ENCODE data around the gene TMX2.
A peak's percentile ranks its signal among the peaks of the same experiment; 100 is the strongest.

TMX2 gene

DNA sequence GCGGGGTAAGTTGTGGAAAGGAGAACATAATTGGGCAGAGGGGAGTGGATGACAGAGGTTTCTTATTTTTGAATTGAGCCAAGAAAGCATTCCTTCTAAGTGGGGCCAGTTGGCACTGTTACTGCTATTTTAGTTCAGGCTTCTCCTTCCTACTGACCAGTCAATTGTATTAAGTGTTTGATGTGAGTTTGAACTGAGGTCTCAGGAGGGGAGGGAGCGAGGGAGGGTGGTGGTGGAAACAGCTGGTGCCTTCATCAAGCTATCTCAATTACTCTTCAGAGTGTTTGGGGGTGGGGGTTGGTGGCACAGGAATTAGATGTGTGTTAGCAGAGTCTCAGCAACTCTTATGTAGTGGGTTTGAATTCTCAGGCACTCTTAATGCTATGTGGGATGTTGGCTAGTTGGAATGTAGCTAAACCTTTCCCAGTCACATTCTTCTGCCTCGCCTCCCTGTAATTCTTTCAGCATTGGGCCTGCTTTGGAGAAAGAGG lies 63.7 kb downstream of the TMX2 start:
- no peaks in the 10 kb centered on the region for H3K27me3 ChIP-seq (ENCODE audit: control insufficient read depth in 5 of 5, insufficient read depth in 4 of 5, low read length in 5 of 5)
- H3K36me3 ChIP-seq (ENCODE audit: control insufficient read depth in 5 of 5, insufficient read depth in 5 of 5, low read length in 5 of 5) = no peaks in the 10 kb centered on the region
- peak overlapping the region in 4 of 5 donors; percentile 36 to 59 (median 44) for H3K4me3 ChIP-seq (ENCODE audit: low read depth in 1 of 5, low read length in 5 of 5)
- H3K4me1 ChIP-seq (ENCODE audit: control insufficient read depth in 5 of 5, insufficient read depth in 5 of 5, low read length in 5 of 5) = peaks cover 18 to 91% (median 71%) of the 10 kb centered on the region in 5 donors
- peak overlapping the region; percentile 74 for H3K27ac ChIP-seq (ENCODE audit: low read depth, low read length)
- H3K9me3 ChIP-seq (ENCODE audit: control insufficient read depth in 5 of 5, low read length in 5 of 5) = no peaks in the 10 kb centered on the region
- H3K9ac ChIP-seq (ENCODE audit: low read length in 5 of 5) = peak overlapping the region in 2 of 5 donors; percentile 33 to 39

- no peaks in the 10 kb centered on the region for H3K27me3 ChIP-seq (ENCODE audit: control insufficient read depth in 5 of 5, insufficient read depth in 4 of 5, low read length in 5 of 5)
- H3K9ac ChIP-seq (ENCODE audit: low read length in 5 of 5) = peak overlapping the region in 1 of 5 donors; percentile 33
- peak overlapping the region in 3 of 5 donors; percentile 43 to 46 (median 43) for H3K4me3 ChIP-seq (ENCODE audit: low read depth in 1 of 5, low read length in 5 of 5)
- peaks cover 0 to 3% (median 0%) of the 10 kb centered on the region in 5 donors for H3K36me3 ChIP-seq (ENCODE audit: control insufficient read depth in 5 of 5, insufficient read depth in 5 of 5, low read length in 5 of 5)
- peak overlapping the region; percentile 91 for H3K27ac ChIP-seq (ENCODE audit: low read depth, low read length)
- H3K9me3 ChIP-seq (ENCODE audit: control insufficient read depth in 5 of 5, low read length in 5 of 5) = no peaks in the 10 kb centered on the region
- H3K4me1 ChIP-seq (ENCODE audit: control insufficient read depth in 5 of 5, insufficient read depth in 5 of 5, low read length in 5 of 5) = peaks cover 18 to 91% (median 76%) of the 10 kb centered on the region in 5 donors
Measured at GRCh38 chr11:57776577-57777210, 64.3 kb downstream of the TMX2 start.

- H3K9ac ChIP-seq (ENCODE audit: low read length in 5 of 5) = peak overlapping the region in 4 of 5 donors; percentile 7 to 73 (median 43)
- H3K4me1 ChIP-seq (ENCODE audit: control insufficient read depth in 5 of 5, insufficient read depth in 5 of 5, low read length in 5 of 5) = peaks cover 15 to 91% (median 75%) of the 10 kb centered on the region in 5 donors
- peak overlapping the region in 4 of 5 donors; percentile 23 to 57 (median 34) for H3K4me3 ChIP-seq (ENCODE audit: low read depth in 1 of 5, low read length in 5 of 5)
- peaks cover 0 to 3% (median 0%) of the 10 kb centered on the region in 5 donors for H3K36me3 ChIP-seq (ENCODE audit: control insufficient read depth in 5 of 5, insufficient read depth in 5 of 5, low read length in 5 of 5)
- no peaks in the 10 kb centered on the region for H3K27me3 ChIP-seq (ENCODE audit: control insufficient read depth in 5 of 5, insufficient read depth in 4 of 5, low read length in 5 of 5)
- H3K9me3 ChIP-seq (ENCODE audit: control insufficient read depth in 5 of 5, low read length in 5 of 5) = no peaks in the 10 kb centered on the region
- peak overlapping the region; percentile 91 for H3K27ac ChIP-seq (ENCODE audit: low read depth, low read length)
Measured at GRCh38 chr11:57777969-57778317, 65.5 kb downstream of the TMX2 start.

- peaks cover 0 to 3% (median 0%) of the 10 kb centered on the region in 5 donors for H3K36me3 ChIP-seq (ENCODE audit: control insufficient read depth in 5 of 5, insufficient read depth in 5 of 5, low read length in 5 of 5)
- H3K9me3 ChIP-seq (ENCODE audit: control insufficient read depth in 5 of 5, low read length in 5 of 5) = no peaks in the 10 kb centered on the region
- peaks cover 15 to 87% (median 75%) of the 10 kb centered on the region in 5 donors for H3K4me1 ChIP-seq (ENCODE audit: control insufficient read depth in 5 of 5, insufficient read depth in 5 of 5, low read length in 5 of 5)
- no peaks in the 10 kb centered on the region for H3K27me3 ChIP-seq (ENCODE audit: control insufficient read depth in 5 of 5, insufficient read depth in 4 of 5, low read length in 5 of 5)
- H3K27ac ChIP-seq (ENCODE audit: low read depth, low read length) = peak overlapping the region; percentile 91
- peak overlapping the region; percentile 23 to 57 (median 30) for H3K4me3 ChIP-seq (ENCODE audit: low read depth in 1 of 5, low read length in 5 of 5)
- H3K9ac ChIP-seq (ENCODE audit: low read length in 5 of 5) = peak overlapping the region; percentile 39 to 73 (median 55)
Measured at GRCh38 chr11:57778318-57779037, 66.1 kb downstream of the TMX2 start.

GRCh38 chr11:57779276-57779675 lies 66.9 kb downstream of the TMX2 start:
- Histone ChIP-seq H3K27me3 (ENCODE audit: control insufficient read depth in 5 of 5, insufficient read depth in 4 of 5, low read length in 5 of 5) (no peaks in the 10 kb centered on the region), H3K9me3 (ENCODE audit: control insufficient read depth in 5 of 5, low read length in 5 of 5) (no peaks in the 10 kb centered on the region), H3K9ac (ENCODE audit: low read length in 5 of 5) (peak overlapping the region in 4 of 5 donors; percentile 39 to 73 (median 55)), H3K36me3 (ENCODE audit: control insufficient read depth in 5 of 5, insufficient read depth in 5 of 5, low read length in 5 of 5) (peaks cover 0 to 3% (median 0%) of the 10 kb centered on the region in 5 donors), H3K4me3 (ENCODE audit: low read depth in 1 of 5, low read length in 5 of 5) (peak overlapping the region in 3 of 5 donors; percentile 7 to 26 (median 23)), H3K27ac (ENCODE audit: low read depth, low read length) (peak overlapping the region; percentile 91), H3K4me1 (ENCODE audit: control insufficient read depth in 5 of 5, insufficient read depth in 5 of 5, low read length in 5 of 5) (peaks cover 14 to 83% (median 71%) of the 10 kb centered on the region in 5 donors)

DNA sequence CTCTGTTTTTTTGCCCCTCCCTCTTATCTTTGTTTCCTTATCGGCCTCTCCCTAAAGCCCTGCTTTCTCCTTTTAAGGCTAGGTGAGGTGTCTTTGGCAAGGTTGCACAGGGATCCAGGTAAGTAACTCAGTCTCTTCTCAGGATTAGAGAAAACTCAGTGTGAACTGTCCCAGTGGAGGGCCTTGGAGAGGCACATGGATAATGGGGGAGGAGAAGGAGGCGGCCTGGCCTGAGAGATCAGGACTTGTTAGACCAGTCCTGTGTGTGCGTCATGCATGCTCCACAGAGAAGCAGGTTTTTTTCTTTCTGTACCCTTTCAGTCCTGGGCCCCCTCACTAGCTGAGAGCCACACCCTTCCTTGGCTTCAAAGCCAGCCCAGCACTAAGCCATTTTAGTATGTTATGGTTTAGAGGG lies 69.1 kb downstream of the TMX2 start:
- Histone ChIP-seq H3K9ac (ENCODE audit: low read length in 5 of 5) (peak overlapping the region in 2 of 5 donors; percentile 30 to 57), H3K36me3 (ENCODE audit: control insufficient read depth in 5 of 5, insufficient read depth in 5 of 5, low read length in 5 of 5) (peaks cover 0 to 3% (median 0%) of the 10 kb centered on the region in 5 donors), H3K4me3 (ENCODE audit: low read depth in 1 of 5, low read length in 5 of 5) (no peak overlapping the region), H3K27ac (ENCODE audit: low read depth, low read length) (peak overlapping the region; percentile 57), H3K9me3 (ENCODE audit: control insufficient read depth in 5 of 5, low read length in 5 of 5) (no peaks in the 10 kb centered on the region), H3K4me1 (ENCODE audit: control insufficient read depth in 5 of 5, insufficient read depth in 5 of 5, low read length in 5 of 5) (peaks cover 10 to 81% (median 53%) of the 10 kb centered on the region in 5 donors), H3K27me3 (ENCODE audit: control insufficient read depth in 5 of 5, insufficient read depth in 4 of 5, low read length in 5 of 5) (no peaks in the 10 kb centered on the region)

DNA sequence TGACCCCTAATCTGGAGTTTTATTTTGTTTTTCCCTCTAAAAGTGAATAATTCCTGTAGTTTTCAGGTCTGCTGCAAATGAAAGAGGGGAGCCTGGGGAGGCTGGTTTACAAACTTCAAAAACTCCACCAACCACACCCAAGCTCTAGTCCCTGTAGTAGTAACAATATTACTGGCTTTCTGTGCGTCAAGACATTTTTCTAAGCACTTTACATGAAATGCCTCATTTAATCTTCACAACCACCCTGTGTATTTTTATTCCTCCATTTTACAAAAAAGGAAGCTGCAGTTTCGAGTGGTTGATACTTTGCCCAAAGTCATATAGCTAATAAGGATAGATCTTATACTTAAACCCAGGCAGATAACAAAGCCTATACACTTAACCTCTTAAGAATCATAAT lies 72.7 kb downstream of the TMX2 start:
- peaks cover 4 to 76% (median 43%) of the 10 kb centered on the region in 5 donors for H3K4me1 ChIP-seq (ENCODE audit: control insufficient read depth in 5 of 5, insufficient read depth in 5 of 5, low read length in 5 of 5)
- H3K27ac ChIP-seq (ENCODE audit: low read depth, low read length) = no peak overlapping the region

DNA sequence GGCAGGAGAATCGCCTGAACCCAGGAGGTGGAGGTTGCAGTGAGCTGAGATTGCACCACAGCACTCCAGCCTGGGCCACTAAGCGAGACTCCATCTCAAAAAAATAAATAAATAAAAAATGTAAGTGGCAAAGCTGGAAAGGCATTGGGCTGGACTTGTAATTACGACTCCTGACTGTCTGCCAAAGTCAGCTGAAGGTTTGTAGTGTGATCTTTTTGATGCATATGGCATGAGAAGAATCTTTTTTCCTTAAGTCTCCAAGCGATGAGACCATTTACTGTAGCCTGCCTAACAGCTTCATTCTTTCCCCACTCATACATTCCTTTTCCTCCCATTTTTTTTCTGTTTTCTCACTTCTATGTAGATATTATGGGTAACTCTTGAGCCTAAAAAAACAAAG lies 74.0 kb downstream of the TMX2 start:
- Histone ChIP-seq H3K9ac (ENCODE audit: low read length in 5 of 5) (no peak overlapping the region), H3K36me3 (ENCODE audit: control insufficient read depth in 5 of 5, insufficient read depth in 5 of 5, low read length in 5 of 5) (peaks cover 0 to 4% (median 3%) of the 10 kb centered on the region in 5 donors), H3K4me1 (ENCODE audit: control insufficient read depth in 5 of 5, insufficient read depth in 5 of 5, low read length in 5 of 5) (peaks cover 4 to 73% (median 39%) of the 10 kb centered on the region in 5 donors)

More for the DNA sequence above, 72.7 kb downstream of the TMX2 start:
- Histone ChIP-seq H3K9me3 (ENCODE audit: control insufficient read depth in 5 of 5, low read length in 5 of 5) (no peaks in the 10 kb centered on the region), H3K9ac (ENCODE audit: low read length in 5 of 5) (no peak overlapping the region), H3K36me3 (ENCODE audit: control insufficient read depth in 5 of 5, insufficient read depth in 5 of 5, low read length in 5 of 5) (peaks cover 0 to 3% (median 0%) of the 10 kb centered on the region in 5 donors), H3K4me3 (ENCODE audit: low read depth in 1 of 5, low read length in 5 of 5) (no peak overlapping the region), H3K27me3 (ENCODE audit: control insufficient read depth in 5 of 5, insufficient read depth in 4 of 5, low read length in 5 of 5) (no peaks in the 10 kb centered on the region)

DNA sequence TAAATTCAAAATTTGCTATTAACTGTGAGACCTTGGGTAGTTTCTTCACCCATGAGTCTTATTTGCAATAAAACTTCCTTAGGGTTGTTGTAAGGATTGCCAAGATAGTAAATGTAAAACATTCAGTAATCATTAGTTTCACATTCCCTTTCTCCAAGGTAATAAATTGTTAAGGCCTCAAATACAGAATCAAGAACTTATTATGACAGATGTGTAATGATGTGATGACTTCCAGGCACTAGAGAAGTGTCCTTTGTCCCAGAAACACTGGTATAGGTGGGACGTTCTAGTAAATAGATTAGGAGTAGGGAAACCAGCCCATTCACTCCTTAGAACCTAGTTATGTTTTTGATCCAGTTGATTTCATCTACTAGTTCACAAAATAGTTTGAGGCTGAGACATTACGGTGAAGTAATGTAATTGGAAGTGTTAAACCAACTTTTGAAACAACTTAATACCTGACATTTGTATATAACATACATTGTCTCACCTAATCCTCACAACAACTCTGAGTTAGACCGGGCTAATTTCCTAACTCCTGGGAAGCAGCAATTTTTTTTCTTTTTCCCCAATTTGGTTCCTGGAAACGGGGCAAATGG lies 74.7 kb downstream of the TMX2 start:
- peaks cover 0 to 11% (median 9%) of the 10 kb centered on the region in 5 donors for H3K36me3 ChIP-seq (ENCODE audit: control insufficient read depth in 5 of 5, insufficient read depth in 5 of 5, low read length in 5 of 5)
- H3K9me3 ChIP-seq (ENCODE audit: control insufficient read depth in 5 of 5, low read length in 5 of 5) = no peaks in the 10 kb centered on the region
- no peak overlapping the region for H3K9ac ChIP-seq (ENCODE audit: low read length in 5 of 5)
- peak overlapping the region; percentile 11 for H3K27ac ChIP-seq (ENCODE audit: low read depth, low read length)
- no peaks in the 10 kb centered on the region for H3K27me3 ChIP-seq (ENCODE audit: control insufficient read depth in 5 of 5, insufficient read depth in 4 of 5, low read length in 5 of 5)
- H3K4me3 ChIP-seq (ENCODE audit: low read depth in 1 of 5, low read length in 5 of 5) = no peak overlapping the region
- peaks cover 8 to 73% (median 39%) of the 10 kb centered on the region in 5 donors for H3K4me1 ChIP-seq (ENCODE audit: control insufficient read depth in 5 of 5, insufficient read depth in 5 of 5, low read length in 5 of 5)

More for the DNA sequence above, 74.0 kb downstream of the TMX2 start:
- Histone ChIP-seq H3K9me3 (ENCODE audit: control insufficient read depth in 5 of 5, low read length in 5 of 5) (no peaks in the 10 kb centered on the region), H3K27ac (ENCODE audit: low read depth, low read length) (no peak overlapping the region), H3K4me3 (ENCODE audit: low read depth in 1 of 5, low read length in 5 of 5) (no peak overlapping the region), H3K27me3 (ENCODE audit: control insufficient read depth in 5 of 5, insufficient read depth in 4 of 5, low read length in 5 of 5) (no peaks in the 10 kb centered on the region)

Data from subcutaneous abdominal adipose tissue (tissue), 5 donors.